Effector memory CD4-positive, alpha-beta T cell (primary cell): Measurements from ENCODE around the gene FOXO6.
A peak's percentile ranks its signal among the peaks of the same experiment; 100 is the strongest.

Experiments used
- DNase-seq, 3 donors: peaks; one replicate each; pipeline ENCODE4 v3.0.0-alpha.2; 2020
- H3K27ac ChIP-seq: 2 replicates; pipeline ENCODE4 v1.7.0; 2013; ENCODE audit warnings: mild to moderate bottlenecking, low read length, moderate library complexity; ENCODE audit not compliant: insufficient read depth, poor library complexity, severe bottlenecking
- H3K27me3 ChIP-seq: replicated peaks from 2 replicates; pipeline ENCODE4 v1.7.0; 2013; ENCODE audit warnings: mild to moderate bottlenecking, low read length; ENCODE audit not compliant: insufficient read depth, control insufficient read depth, poor library complexity, severe bottlenecking
- H3K36me3 ChIP-seq: 2 replicates; pipeline ENCODE4 v1.7.0; 2013; ENCODE audit warnings: mild to moderate bottlenecking, low read length, moderate library complexity; ENCODE audit not compliant: control insufficient read depth, insufficient read depth
- H3K4me1 ChIP-seq: 2 replicates; pipeline ENCODE4 v1.7.0; 2013; ENCODE audit warnings: low read length, mild to moderate bottlenecking; ENCODE audit not compliant: control insufficient read depth, insufficient read depth, poor library complexity, severe bottlenecking
- H3K4me3 ChIP-seq: 2 replicates; pipeline ENCODE4 v1.7.0; 2013; ENCODE audit warnings: low read length, low read depth, mild to moderate bottlenecking; ENCODE audit not compliant: insufficient read depth, poor library complexity, severe bottlenecking
- H3K9me3 ChIP-seq: 2 replicates; pipeline ENCODE4 v1.7.0; 2013; ENCODE audit warnings: mild to moderate bottlenecking, low read length, moderate library complexity; ENCODE audit not compliant: control insufficient read depth
- total RNA-seq, 3 donors: gene quantifications; one replicate each; lab custom pipeline; 2026; lab: John Stamatoyannopoulos, UW

The FOXO6 gene
- total RNA-seq, result 0.58 to 2.6 (median 0.87) reads per million in 3 donors

- H3K9me3 ChIP-seq, result no peaks in the 10 kb centered on the region
- peak; percentile 87 to 92 (median 90) for DNase-seq
- H3K36me3 ChIP-seq, result no peaks in the 10 kb centered on the region
- peak within 1 kb of the TSS; percentile 61 for H3K4me3 ChIP-seq
- peak within 1 kb of the TSS; percentile 30 for H3K27ac ChIP-seq
- H3K4me1 ChIP-seq, result peaks cover 9% of the 10 kb centered on the region
- peaks cover 9% of the 10 kb centered on the region for H3K27me3 ChIP-seq
These were observed at the start of gene FOXO6 for GRCh38 chr1:41360786-41361494. Gene FOXO6 (plus strand): TSS chr1:41361434.

GRCh38 chr1:41312991-41313645, 48.1 kb upstream of the FOXO6 start:
- H3K4me3 ChIP-seq, result no peak overlapping the region
- H3K27me3 ChIP-seq, result no peaks in the 10 kb centered on the region
- H3K27ac ChIP-seq, result no peak overlapping the region
- H3K4me1 ChIP-seq, result no peaks in the 10 kb centered on the region
- DNase-seq, result no peak
- H3K9me3 ChIP-seq, result no peaks in the 10 kb centered on the region
- no peaks in the 10 kb centered on the region for H3K36me3 ChIP-seq

- Histone ChIP-seq H3K4me1 (no peaks in the 10 kb centered on the region), H3K4me3 (no peak overlapping the region), H3K27me3 (no peaks in the 10 kb centered on the region), H3K36me3 (no peaks in the 10 kb centered on the region), H3K27ac (no peak overlapping the region), H3K9me3 (no peaks in the 10 kb centered on the region)
- DNase-seq, result no peak
These were observed 47.5 kb upstream of the FOXO6 start for GRCh38 chr1:41313661-41314131.

GRCh38 chr1:41314376-41315145, 46.7 kb upstream of the FOXO6 start:
- Histone ChIP-seq H3K27ac (no peak overlapping the region), H3K27me3 (no peaks in the 10 kb centered on the region), H3K4me1 (no peaks in the 10 kb centered on the region), H3K4me3 (no peak overlapping the region), H3K9me3 (no peaks in the 10 kb centered on the region), H3K36me3 (no peaks in the 10 kb centered on the region)
- no peak for DNase-seq

GRCh38 chr1:41315146-41315822, 46.0 kb upstream of the FOXO6 start:
- Histone ChIP-seq H3K4me1 (no peaks in the 10 kb centered on the region), H3K9me3 (no peaks in the 10 kb centered on the region), H3K27ac (no peak overlapping the region), H3K4me3 (no peak overlapping the region), H3K27me3 (no peaks in the 10 kb centered on the region), H3K36me3 (no peaks in the 10 kb centered on the region)
- DNase-seq, result no peak

GRCh38 chr1:41315871-41316270, 45.4 kb upstream of the FOXO6 start:
- no peaks in the 10 kb centered on the region for H3K27me3 ChIP-seq
- no peak overlapping the region for H3K27ac ChIP-seq
- no peak for DNase-seq
- no peaks in the 10 kb centered on the region for H3K4me1 ChIP-seq
- no peaks in the 10 kb centered on the region for H3K9me3 ChIP-seq
- no peaks in the 10 kb centered on the region for H3K36me3 ChIP-seq
- no peak overlapping the region for H3K4me3 ChIP-seq

GRCh38 chr1:41317361-41317760, 43.9 kb upstream of the FOXO6 start:
- no peaks in the 10 kb centered on the region for H3K27me3 ChIP-seq
- no peaks in the 10 kb centered on the region for H3K36me3 ChIP-seq
- H3K4me3 ChIP-seq, result no peak overlapping the region
- no peak overlapping the region for H3K27ac ChIP-seq
- H3K9me3 ChIP-seq, result no peaks in the 10 kb centered on the region
- DNase-seq, result no peak
- H3K4me1 ChIP-seq, result no peaks in the 10 kb centered on the region

GRCh38 chr1:41318135-41318534, 43.1 kb upstream of the FOXO6 start:
- Histone ChIP-seq H3K9me3 (no peaks in the 10 kb centered on the region), H3K4me1 (no peaks in the 10 kb centered on the region), H3K27me3 (no peaks in the 10 kb centered on the region), H3K27ac (no peak overlapping the region), H3K4me3 (no peak overlapping the region), H3K36me3 (no peaks in the 10 kb centered on the region)
- DNase-seq, result no peak

- Histone ChIP-seq H3K4me3 (no peak overlapping the region), H3K9me3 (no peaks in the 10 kb centered on the region), H3K27me3 (no peaks in the 10 kb centered on the region), H3K36me3 (no peaks in the 10 kb centered on the region), H3K4me1 (no peaks in the 10 kb centered on the region), H3K27ac (no peak overlapping the region)
- no peak for DNase-seq
These were observed 42.0 kb upstream of the FOXO6 start for GRCh38 chr1:41319106-41319755.
